Measurements from ENCODE around the gene NXPE3. TPM values are rescaled to one million over a fixed set of nuclear protein-coding genes. Genes with fewer than 3 reads are reported as not detected.
"Not testable (repeated sequence)": the region's sequence is repeated elsewhere in the genome, so short reads cannot be mapped to it uniquely, and the experiment has no call there.

NXPE3 gene
- total and polyA plus RNA-seq, 3 donors from 2014 or later, result 11.7 to 17.0 (median 14.6) TPM

GRCh38 chr3:101862416-101863165 is 83.6 kb downstream of the NXPE3 start:
- H3K4me3 ChIP-seq, result no peak overlapping the region
- DNase-seq, result no peak
- H3K27ac ChIP-seq, result no peak overlapping the region
- H3K4me1 ChIP-seq, result no peaks in the 10 kb centered on the region
- H3K27me3 ChIP-seq, result no peaks in the 10 kb centered on the region
- WGBS, 2 donors, result 88 to 91% methylated on average over 3 of the region's 3 CpGs
- H3K9me3 ChIP-seq, result no peaks in the 10 kb centered on the region
- no peaks in the 10 kb centered on the region for H3K36me3 ChIP-seq (ENCODE audit: low read depth, missing control alignments)
- no peak for TF ChIP-seq POLR2A (IDR thresholded peaks at IDR 0.05)
- TF ChIP-seq, protein P1, sequence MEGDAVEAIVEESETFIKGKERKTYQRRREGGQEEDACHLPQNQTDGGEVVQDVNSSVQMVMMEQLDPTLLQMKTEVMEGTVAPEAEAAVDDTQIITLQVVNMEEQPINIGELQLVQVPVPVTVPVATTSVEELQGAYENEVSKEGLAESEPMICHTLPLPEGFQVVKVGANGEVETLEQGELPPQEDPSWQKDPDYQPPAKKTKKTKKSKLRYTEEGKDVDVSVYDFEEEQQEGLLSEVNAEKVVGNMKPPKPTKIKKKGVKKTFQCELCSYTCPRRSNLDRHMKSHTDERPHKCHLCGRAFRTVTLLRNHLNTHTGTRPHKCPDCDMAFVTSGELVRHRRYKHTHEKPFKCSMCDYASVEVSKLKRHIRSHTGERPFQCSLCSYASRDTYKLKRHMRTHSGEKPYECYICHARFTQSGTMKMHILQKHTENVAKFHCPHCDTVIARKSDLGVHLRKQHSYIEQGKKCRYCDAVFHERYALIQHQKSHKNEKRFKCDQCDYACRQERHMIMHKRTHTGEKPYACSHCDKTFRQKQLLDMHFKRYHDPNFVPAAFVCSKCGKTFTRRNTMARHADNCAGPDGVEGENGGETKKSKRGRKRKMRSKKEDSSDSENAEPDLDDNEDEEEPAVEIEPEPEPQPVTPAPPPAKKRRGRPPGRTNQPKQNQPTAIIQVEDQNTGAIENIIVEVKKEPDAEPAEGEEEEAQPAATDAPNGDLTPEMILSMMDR (IDR thresholded peaks at IDR 0.05), result no peak
- intact Hi-C loops (cut with DNase I; ENCODE audit: low total_unique reads), result no loop called here

- intact Hi-C loops (cut with DNase I; ENCODE audit: low total_unique reads); H3K27ac ChIP-seq: not testable (repeated sequence)
Observed at GRCh38 chr3:101864926-101865325, 85.9 kb downstream of the NXPE3 start.

DNA sequence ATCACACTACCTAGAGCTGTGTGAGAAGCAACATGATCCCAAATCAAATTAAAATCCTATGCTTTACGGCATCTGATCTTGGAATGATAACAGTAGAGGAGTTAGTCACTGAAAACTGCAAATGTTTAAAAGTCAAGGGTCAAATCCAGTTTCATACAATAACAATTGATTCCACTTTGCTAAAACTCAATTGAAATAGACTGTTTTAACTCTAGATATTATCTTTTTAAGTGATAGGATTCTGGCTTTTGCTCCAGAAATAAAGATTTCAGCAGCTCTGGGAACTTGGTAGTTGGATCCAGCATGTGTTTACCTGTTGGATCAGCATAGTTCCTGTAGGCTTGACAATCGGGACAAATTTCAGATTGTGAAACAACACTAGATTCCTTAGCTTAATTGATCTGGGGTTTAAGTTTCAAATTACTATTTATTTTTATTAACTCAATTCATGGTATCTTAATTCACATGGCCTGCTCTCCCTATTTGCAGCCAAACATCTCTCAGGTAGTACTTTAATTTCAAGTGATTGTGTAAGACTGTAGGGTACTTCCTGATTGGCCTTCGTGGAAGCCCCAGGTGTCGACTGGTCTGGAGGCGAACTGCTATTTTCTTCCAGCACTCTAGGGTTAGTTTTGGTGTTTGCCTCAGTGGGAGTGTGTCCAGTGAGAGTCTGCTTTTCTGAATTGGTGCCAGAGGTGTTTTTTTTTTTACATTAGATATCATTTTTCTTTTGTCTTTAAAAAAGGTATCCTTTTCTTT is 86.9 kb downstream of the NXPE3 start:
- WGBS, 2 donors, result 78 to 81% methylated on average over 5 of the region's 5 CpGs
- H3K36me3 ChIP-seq (ENCODE audit: low read depth, missing control alignments), result no peaks in the 10 kb centered on the region
- no peaks in the 10 kb centered on the region for H3K27me3 ChIP-seq
- intact Hi-C loops (cut with DNase I; ENCODE audit: low total_unique reads), result no loop called here
- TF ChIP-seq, protein P1 (IDR thresholded peaks at IDR 0.05), result no peak
- TF ChIP-seq POLR2A (IDR thresholded peaks at IDR 0.05), result no peak
- no peak for DNase-seq
- no peaks in the 10 kb centered on the region for H3K4me1 ChIP-seq
- H3K27ac ChIP-seq, result no peak overlapping the region
- H3K9me3 ChIP-seq, result no peaks in the 10 kb centered on the region
- no peak overlapping the region for H3K4me3 ChIP-seq

More at GRCh38 chr3:101864926-101865325, 85.9 kb downstream of the NXPE3 start:
- not testable (repeated sequence) for H3K4me1 ChIP-seq; DNase-seq; H3K4me3 ChIP-seq; H3K27me3 ChIP-seq; H3K9me3 ChIP-seq; H3K36me3 ChIP-seq (ENCODE audit: low read depth, missing control alignments)
- WGBS, 2 donors, result 97% methylated on average over 7 of the region's 7 CpGs

DNA sequence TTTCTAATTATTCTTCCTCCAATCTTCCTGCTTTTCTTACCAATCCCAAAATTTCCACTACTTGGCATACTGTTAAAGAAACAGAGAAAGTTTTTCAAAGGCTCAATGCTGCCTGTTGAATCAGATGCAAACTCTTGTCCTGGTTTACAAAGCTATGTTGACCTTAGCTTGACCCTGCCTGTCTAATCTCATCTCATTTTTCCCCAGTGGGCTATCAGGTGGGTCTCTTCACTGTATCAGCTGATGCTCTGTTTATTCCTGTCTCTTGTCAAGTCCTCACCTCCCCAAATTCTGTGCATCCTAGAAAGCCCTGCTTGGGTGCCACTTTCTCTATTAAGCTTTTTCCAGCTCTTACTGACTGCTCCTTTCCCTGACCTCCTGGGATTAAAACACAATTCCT is 88.5 kb downstream of the NXPE3 start:
- intact Hi-C loops (cut with DNase I; ENCODE audit: low total_unique reads), result no loop called here
- no peak for TF ChIP-seq POLR2A (IDR thresholded peaks at IDR 0.05)
- TF ChIP-seq, protein P1 (IDR thresholded peaks at IDR 0.05), result no peak
- H3K27ac ChIP-seq, result no peak overlapping the region
- DNase-seq, result no peak
- no peaks in the 10 kb centered on the region for H3K4me1 ChIP-seq
- no peaks in the 10 kb centered on the region for H3K27me3 ChIP-seq
- H3K36me3 ChIP-seq (ENCODE audit: low read depth, missing control alignments), result no peaks in the 10 kb centered on the region
- H3K9me3 ChIP-seq, result no peaks in the 10 kb centered on the region
- H3K4me3 ChIP-seq, result no peak overlapping the region

DNA sequence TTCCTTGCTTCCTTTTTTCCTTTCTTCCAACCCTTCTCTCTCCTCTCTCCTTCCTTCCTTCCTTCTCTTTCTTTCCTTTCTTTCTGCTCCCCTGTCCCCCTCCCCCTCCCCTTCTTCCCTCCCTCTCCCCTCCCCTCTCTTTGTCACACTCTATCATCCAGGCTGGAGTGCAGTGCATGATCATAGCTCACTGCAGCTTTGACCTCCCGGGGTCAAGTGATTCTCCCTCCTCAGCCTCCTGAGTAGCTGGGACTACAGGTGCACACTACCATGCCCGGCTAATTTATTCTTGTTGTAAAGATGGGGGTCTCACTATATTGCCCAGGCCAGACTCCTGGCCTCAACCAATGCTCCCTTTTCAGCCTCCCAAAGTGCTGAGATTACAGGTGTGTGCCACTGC is 89.0 kb downstream of the NXPE3 start:
- H3K4me3 ChIP-seq, result no peak overlapping the region
- DNase-seq, result no peak
- H3K9me3 ChIP-seq, result no peaks in the 10 kb centered on the region
- TF ChIP-seq, protein P1 (IDR thresholded peaks at IDR 0.05), result no peak
- no peak for TF ChIP-seq POLR2A (IDR thresholded peaks at IDR 0.05)
- intact Hi-C loops (cut with DNase I; ENCODE audit: low total_unique reads), result no loop called here
- no peaks in the 10 kb centered on the region for H3K36me3 ChIP-seq (ENCODE audit: low read depth, missing control alignments)
- H3K4me1 ChIP-seq, result no peaks in the 10 kb centered on the region
- H3K27me3 ChIP-seq, result no peaks in the 10 kb centered on the region
- 100% methylated on average over 2 of the region's 2 CpGs for WGBS, 2 donors
- H3K27ac ChIP-seq, result no peak overlapping the region

Data from testis (tissue), 3 donors.